ENCODE measurements around the gene ITGA4.

The ITGA4 gene

GRCh38 chr2:181459621-181460021, 2.4 kb downstream of the ITGA4 start:
- DNase-seq: no peak

GRCh38 chr2:181461056-181461997, 4.1 kb downstream of the ITGA4 start:
- DNase-seq: peak; percentile 60

GRCh38 chr2:181462033-181462432, 4.8 kb downstream of the ITGA4 start:
- peak; percentile 64 for DNase-seq

GRCh38 chr2:181463588-181463987, 6.4 kb downstream of the ITGA4 start:
- DNase-seq: peak; percentile 55

GRCh38 chr2:181464966-181465365, 7.8 kb downstream of the ITGA4 start:
- peak; percentile 43 for DNase-seq

- no peak for DNase-seq
Observed at GRCh38 chr2:181465676-181466375, 8.6 kb downstream of the ITGA4 start.

- peak; percentile 84 for DNase-seq
Observed at GRCh38 chr2:181466661-181467576, 9.7 kb downstream of the ITGA4 start.

GRCh38 chr2:181467966-181468707, 11.0 kb downstream of the ITGA4 start:
- DNase-seq: no peak

GRCh38 chr2:181468811-181469210, 11.6 kb downstream of the ITGA4 start:
- no peak for DNase-seq

- DNase-seq: peak; percentile 63
Observed at GRCh38 chr2:181471226-181471625, 14.0 kb downstream of the ITGA4 start.

- DNase-seq: peak; percentile 46
Observed at GRCh38 chr2:181471783-181472182, 14.6 kb downstream of the ITGA4 start.

GRCh38 chr2:181472990-181473389, 15.8 kb downstream of the ITGA4 start:
- DNase-seq: no peak

GRCh38 chr2:181474222-181474881, 17.2 kb downstream of the ITGA4 start:
- DNase-seq: no peak

GRCh38 chr2:181483211-181483610, 26.0 kb downstream of the ITGA4 start:
- no peak for DNase-seq

GRCh38 chr2:181483876-181484275, 26.7 kb downstream of the ITGA4 start:
- DNase-seq: no peak

- no peak for DNase-seq
Observed at GRCh38 chr2:181484851-181485637, 27.9 kb downstream of the ITGA4 start.

- DNase-seq: no peak
Observed at GRCh38 chr2:181485638-181485946, 28.4 kb downstream of the ITGA4 start.

GRCh38 chr2:181499231-181499630, 42.0 kb downstream of the ITGA4 start:
- DNase-seq: no peak

- no peak for DNase-seq
Observed at GRCh38 chr2:181500201-181500600, 43.0 kb downstream of the ITGA4 start.

- DNase-seq: no peak
Observed at GRCh38 chr2:181515719-181516118, 58.5 kb downstream of the ITGA4 start.

GRCh38 chr2:181516992-181517391, 59.8 kb downstream of the ITGA4 start:
- DNase-seq: no peak
